Kidney (tissue), 14 donors: ENCODE results near the gene PDSS2. TPM values are rescaled to one million over a fixed set of nuclear protein-coding genes. Genes with fewer than 3 reads are reported as not detected.
"Not testable (repeated sequence)": the region's sequence is repeated elsewhere in the genome, so short reads cannot be mapped to it uniquely, and the experiment has no call there.

Experiments
- DNase-seq, 5 donors: peaks; one replicate each; pipeline ENCODE4 v3.0.0-alpha.2; 2013 to 2020
- FAIRE-seq: peaks from 2 replicates; lab custom pipeline; 2012; peaks lifted over from hg19 to GRCh38; lab: Jason Lieb, UNC
- H3K27ac ChIP-seq, 2 donors: one replicate each; pipeline ENCODE4 v1.7.0; 2013; ENCODE audit warnings: low read depth in 2 of 2, low read length in 2 of 2, inconsistent platforms in 1 of 2
- H3K27me3 ChIP-seq: one replicate; pipeline ENCODE4 v1.7.1; 2013; ENCODE audit warnings: low read length, inconsistent platforms; ENCODE audit not compliant: control insufficient read depth, insufficient read depth
- H3K36me3 ChIP-seq, 3 donors: one replicate each; pipeline versions ENCODE4 v1.7.0 to v1.7.1; 2013; ENCODE audit warnings: low read length in 3 of 3, control low read depth in 1 of 3, inconsistent platforms in 1 of 3; ENCODE audit not compliant: insufficient read depth in 3 of 3, control insufficient read depth in 2 of 3
- H3K4me1 ChIP-seq, 3 donors: one replicate each; pipeline versions ENCODE4 v1.7.0 to v1.7.1; 2013; ENCODE audit warnings: low read length in 3 of 3, inconsistent platforms in 1 of 3, low read depth in 1 of 3; ENCODE audit not compliant: control insufficient read depth in 2 of 3, insufficient read depth in 2 of 3
- H3K4me3 ChIP-seq, 3 donors: one replicate each; pipeline versions ENCODE4 v1.7.0 to v1.8.1; 2013; ENCODE audit warnings: low read length in 3 of 3, control low read depth in 1 of 3, inconsistent platforms in 1 of 3
- H3K9ac ChIP-seq, 3 donors: one replicate each; pipeline versions ENCODE4 v1.7.0 to v1.7.1; 2013; ENCODE audit warnings: low read length in 3 of 3, control low read depth in 1 of 3, inconsistent platforms in 1 of 3
- H3K9me3 ChIP-seq, 3 donors: one replicate each; pipeline versions ENCODE4 v1.7.0 to v1.7.1; 2013; ENCODE audit warnings: low read length in 3 of 3, control low read depth in 1 of 3, inconsistent platforms in 1 of 3; ENCODE audit not compliant: control insufficient read depth in 2 of 3, insufficient read depth in 1 of 3
- CTCF ChIP-seq: IDR thresholded peaks from 3 replicates; pipeline ENCODE4 v1.5.1; 2012; ENCODE audit warnings: mild to moderate bottlenecking, moderate library complexity, borderline replicate concordance; ENCODE audit not compliant: insufficient read depth; ENCODE audit errors: extremely low read depth
- intact Hi-C: fragments of 100-400 bp; cut with DNase I; formaldehyde crosslinking; loops from one replicate; pipeline ENCODE4 v1.11.1; 2022
- polyA plus RNA-seq: library from polyadenylated mRNA; stranded (reverse); fragments of 350-450 nt; fragmentation: Illumina TruSeq; extraction: RNeasy Lipid Tissue Mini Kit (QIAGEN cat#74804); gene quantifications from one replicate; pipeline ENCODE4 v1.2.3, GENCODE V29; 2014; ENCODE audit warnings: low read depth, low replicate concordance; ENCODE audit not compliant: insufficient read depth
- total RNA-seq: library from RNA; stranded (reverse); fragmentation: NEBNext Ultra II Directional; extraction: Animal tissue kit (Norgen Biotek cat#: 25700); gene quantifications from one replicate; pipeline ENCODE4 v1.2.1, GENCODE V29; 2021
- donor health status: control.
- donor health status: control.
- donor health status: control.
- donor health status: control.
- donor health status: control.
- donor health status: DM: yes; HTN: yes; CAD: no.
- donor health status: Normal renal cell carcinoma (clear cell type).

Gene PDSS2
- total and polyA plus RNA-seq, 2 donors from 2014 or later, result 16.4 to 20.7 TPM

GRCh38 chr6:107436881-107437280 lies 22.5 kb downstream of the PDSS2 start:
- DNase-seq (no peak), FAIRE-seq (no peak)
- Histone ChIP-seq H3K36me3 (no peaks in the 10 kb centered on the region), H3K9me3 (no peaks in the 10 kb centered on the region), H3K27ac (no peak overlapping the region), H3K4me3 (no peak overlapping the region), H3K27me3 (no peaks in the 10 kb centered on the region), H3K9ac (no peak overlapping the region), H3K4me1 (peaks cover 0 to 5% (median 0%) of the 10 kb centered on the region in 3 donors)
- no peak for TF ChIP-seq CTCF
- intact Hi-C loops, result no loop called here

GRCh38 chr6:107435798-107436197 lies 23.6 kb downstream of the PDSS2 start:
- no peak for TF ChIP-seq CTCF
- no peaks in the 10 kb centered on the region for H3K9me3 ChIP-seq
- peaks cover 0 to 5% (median 0%) of the 10 kb centered on the region in 3 donors for H3K4me1 ChIP-seq
- H3K36me3 ChIP-seq, result no peaks in the 10 kb centered on the region
- FAIRE-seq, result no peak
- no peak overlapping the region for H3K27ac ChIP-seq
- H3K27me3 ChIP-seq, result no peaks in the 10 kb centered on the region
- no peak overlapping the region for H3K9ac ChIP-seq
- no peak overlapping the region for H3K4me3 ChIP-seq
- DNase-seq, result no peak
- intact Hi-C loops, result no loop called here

- no peak for DNase-seq
- intact Hi-C loops, result no loop called here
These were observed 24.6 kb downstream of the PDSS2 start for GRCh38 chr6:107434812-107435211.

GRCh38 chr6:107425951-107426350 lies 33.4 kb downstream of the PDSS2 start:
- intact Hi-C loops, FAIRE-seq, H3K9me3 ChIP-seq: not testable (repeated sequence)

More at GRCh38 chr6:107434812-107435211, 24.6 kb downstream of the PDSS2 start:
- peaks cover 0 to 5% (median 0%) of the 10 kb centered on the region in 3 donors for H3K4me1 ChIP-seq
- H3K9ac ChIP-seq, result no peak overlapping the region
- no peaks in the 10 kb centered on the region for H3K36me3 ChIP-seq
- no peak overlapping the region for H3K4me3 ChIP-seq
- no peaks in the 10 kb centered on the region for H3K9me3 ChIP-seq
- no peak overlapping the region for H3K27ac ChIP-seq
- no peak for FAIRE-seq
- no peak for TF ChIP-seq CTCF
- H3K27me3 ChIP-seq, result no peaks in the 10 kb centered on the region

More at GRCh38 chr6:107425951-107426350, 33.4 kb downstream of the PDSS2 start:
- not testable (repeated sequence) for H3K4me1 ChIP-seq, H3K27me3 ChIP-seq, H3K36me3 ChIP-seq, H3K4me3 ChIP-seq, H3K9ac ChIP-seq, DNase-seq, H3K27ac ChIP-seq
